ENCODE data around the gene SLC29A4. TPM values are rescaled to one million over a fixed set of nuclear protein-coding genes. Genes with fewer than 3 reads are reported as not detected.

SLC29A4 gene
- total and polyA plus RNA-seq, 7 donors, result 0.77 to 3.7 (median 2.6) TPM

DNA sequence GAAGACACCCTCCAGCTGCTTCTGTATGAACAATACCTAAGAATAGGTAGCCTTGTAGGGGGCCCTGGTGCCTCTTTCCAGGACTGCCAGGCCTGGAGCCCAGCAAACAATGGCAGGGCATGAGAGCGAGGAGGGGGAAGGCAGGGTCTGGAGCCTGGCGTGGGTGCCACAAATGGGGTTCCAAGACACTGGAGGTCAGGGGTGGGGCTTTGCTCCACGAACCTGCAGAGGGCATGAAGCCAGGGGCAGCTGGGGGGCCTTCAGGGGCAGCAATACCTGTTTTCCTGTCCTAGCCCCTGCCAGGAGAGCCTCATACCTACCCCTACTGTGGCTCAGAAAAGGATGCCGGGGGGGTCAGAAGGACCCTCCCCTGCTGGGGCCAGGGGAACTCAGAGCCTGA, 61.6 kb downstream of the SLC29A4 start:
- DNase-seq (no peak), ATAC-seq (no peak)
- TF ChIP-seq CTCF (IDR thresholded peaks at IDR 0.05), result no peak
- H3K4me1 ChIP-seq, result no peaks in the 10 kb centered on the region
- H3K9me3 ChIP-seq, result peaks cover 8% of the 10 kb centered on the region
- no peak overlapping the region for H3K4me3 ChIP-seq
- 99 to 100% (median 100%) methylated on average over 4 of the region's 4 CpGs for WGBS, 3 donors
- H3K27ac ChIP-seq, result no peak overlapping the region
- H3K27me3 ChIP-seq (ENCODE audit: insufficient read depth in 3 of 3, low read length in 2 of 3), result no peaks in the 10 kb centered on the region
- intact Hi-C loops (cut with DNase I), result no loop called here
- peaks cover 16 to 81% of the 10 kb centered on the region in 2 donors for H3K36me3 ChIP-seq (ENCODE audit: insufficient read depth in 1 of 2, low read depth in 1 of 2)

- intact Hi-C loops (cut with DNase I), result no loop called here
- ATAC-seq (no peak), DNase-seq (no peak)
- no peaks in the 10 kb centered on the region for H3K4me1 ChIP-seq
- H3K4me3 ChIP-seq, result no peak overlapping the region
- H3K27me3 ChIP-seq (ENCODE audit: insufficient read depth in 3 of 3, low read length in 2 of 3), result no peaks in the 10 kb centered on the region
- H3K9me3 ChIP-seq, result peaks cover 8% of the 10 kb centered on the region
- WGBS, 3 donors, result 96 to 97% (median 97%) methylated on average over 10 to 13 of the region's 13 CpGs
- no peak overlapping the region for H3K27ac ChIP-seq
- peaks cover 16 to 78% of the 10 kb centered on the region in 2 donors for H3K36me3 ChIP-seq (ENCODE audit: insufficient read depth in 1 of 2, low read depth in 1 of 2)
- no peak for TF ChIP-seq CTCF (IDR thresholded peaks at IDR 0.05)
These were observed 62.4 kb downstream of the SLC29A4 start for GRCh38 chr7:5345171-5345570.

DNA sequence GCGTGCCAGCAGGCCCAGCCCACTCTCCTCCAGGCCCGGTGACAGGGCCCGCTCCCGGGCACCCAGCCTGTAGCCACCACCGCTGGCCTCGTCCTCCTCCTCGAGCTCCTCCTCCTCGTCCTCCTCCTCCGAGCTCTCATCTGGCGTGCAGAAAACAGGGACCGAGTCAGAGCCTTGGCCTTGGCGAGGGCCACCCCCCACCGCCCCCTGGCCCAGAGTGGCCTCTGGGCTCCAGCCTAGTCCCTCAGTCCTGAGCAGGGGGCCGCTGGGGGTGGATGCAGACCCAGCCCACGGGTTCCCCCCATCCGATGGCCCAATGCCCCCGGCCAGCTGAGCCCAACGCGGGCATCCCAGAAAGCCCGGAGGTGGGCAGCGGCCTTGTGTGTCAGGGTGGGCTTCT, 62.9 kb downstream of the SLC29A4 start:
- DNase-seq (no peak), ATAC-seq (no peak)
- intact Hi-C loops (cut with DNase I), result no loop called here
- H3K4me1 ChIP-seq, result no peaks in the 10 kb centered on the region
- WGBS, 3 donors, result 92 to 97% (median 96%) methylated on average over 20 to 21 of the region's 21 CpGs
- peaks cover 8% of the 10 kb centered on the region for H3K9me3 ChIP-seq
- H3K36me3 ChIP-seq (ENCODE audit: insufficient read depth in 1 of 2, low read depth in 1 of 2), result peaks cover 16 to 78% of the 10 kb centered on the region in 2 donors
- H3K4me3 ChIP-seq, result no peak overlapping the region
- no peak for TF ChIP-seq CTCF (IDR thresholded peaks at IDR 0.05)
- H3K27ac ChIP-seq, result no peak overlapping the region
- no peaks in the 10 kb centered on the region for H3K27me3 ChIP-seq (ENCODE audit: insufficient read depth in 3 of 3, low read length in 2 of 3)

DNA sequence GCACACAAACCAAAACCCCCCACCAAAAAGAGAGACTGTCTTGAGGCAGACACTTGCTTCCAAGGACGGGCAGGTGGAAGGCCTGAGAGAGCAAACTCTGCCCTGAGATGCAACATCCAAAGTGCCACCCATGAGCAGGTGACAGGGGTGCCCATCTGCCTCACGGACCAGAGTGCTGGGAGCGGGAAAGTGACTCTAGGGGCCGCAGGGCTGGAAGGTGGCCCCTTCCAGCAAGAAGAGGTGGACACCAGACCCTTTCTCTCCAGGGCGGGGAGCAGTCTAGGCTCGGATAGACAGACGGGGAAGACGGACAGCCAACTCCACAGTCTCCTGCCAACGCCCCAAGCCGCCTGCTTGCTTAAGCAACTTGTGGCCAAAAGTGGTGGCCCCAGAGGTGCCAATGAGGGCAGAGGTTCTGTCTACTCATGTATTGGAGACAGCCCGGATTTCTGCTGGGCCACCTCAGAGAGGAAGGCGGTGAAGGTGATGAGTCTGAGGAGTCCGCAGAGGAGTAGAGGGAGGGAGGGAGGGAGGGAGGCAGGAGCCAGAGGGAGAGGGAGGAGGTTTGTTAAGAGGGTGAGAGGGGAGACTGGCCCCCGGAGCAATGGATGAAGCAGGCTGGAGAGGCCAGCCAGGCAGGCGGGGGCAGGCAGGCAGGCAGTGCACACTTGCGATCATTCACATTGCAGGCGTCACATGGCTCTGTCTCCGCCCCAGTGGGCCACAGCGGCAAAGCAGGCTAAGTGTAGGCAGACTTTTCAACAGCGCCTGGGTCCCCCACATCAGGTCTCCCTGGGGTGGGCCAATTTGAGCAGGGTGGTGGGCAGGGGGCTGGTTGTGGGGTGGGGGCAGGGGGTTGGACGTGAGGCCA, 65.6 kb downstream of the SLC29A4 start:
- DNase-seq, result no peak
- no peak overlapping the region for H3K27ac ChIP-seq
- no peaks in the 10 kb centered on the region for H3K27me3 ChIP-seq (ENCODE audit: insufficient read depth in 3 of 3, low read length in 2 of 3)
- 77 to 88% (median 81%) methylated on average over 20 to 21 of the region's 21 CpGs for WGBS, 3 donors
- no peak for TF ChIP-seq CTCF (IDR thresholded peaks at IDR 0.05)
- no peak overlapping the region for H3K4me3 ChIP-seq
- intact Hi-C loops (cut with DNase I), result no loop called here
- H3K36me3 ChIP-seq (ENCODE audit: insufficient read depth in 1 of 2, low read depth in 1 of 2), result peaks cover 12 to 67% of the 10 kb centered on the region in 2 donors
- ATAC-seq, result peak in 3 of 4 donors; percentile 13 to 49 (median 36)
- H3K9me3 ChIP-seq, result peaks cover 8% of the 10 kb centered on the region
- no peaks in the 10 kb centered on the region for H3K4me1 ChIP-seq
